H9 (cell line): ENCODE measurements around the gene COA8. TPM values are rescaled to one million over a fixed set of nuclear protein-coding genes. Genes with fewer than 3 reads are reported as not detected.

Source experiments
- DNase-seq: peaks from one replicate; pipeline ENCODE4 v3.0.0-alpha.2; 2017
- H2AFZ ChIP-seq: one replicate; pipeline ENCODE4 v1.6.1; 2013; ENCODE audit warnings: mild to moderate bottlenecking, low read length, control low read depth, moderate library complexity
- H2AK5ac ChIP-seq: 2 replicates; pipeline ENCODE4 v1.6.1; 2013; ENCODE audit warnings: low read length, control low read depth, mixed read lengths; ENCODE audit not compliant: insufficient read length
- H2BK120ac ChIP-seq: one replicate; pipeline ENCODE4 v1.6.1; 2013; ENCODE audit warnings: low read depth, mild to moderate bottlenecking, low read length, control low read depth, inconsistent platforms; ENCODE audit not compliant: poor library complexity, severe bottlenecking
- H2BK12ac ChIP-seq: 2 replicates; pipeline ENCODE4 v1.6.1; 2013; ENCODE audit warnings: low read length, control low read depth, mixed read lengths, low read depth; ENCODE audit not compliant: insufficient read length
- H2BK15ac ChIP-seq: 2 replicates; pipeline ENCODE4 v1.6.1; 2013; ENCODE audit warnings: low read depth, low read length, control low read depth
- H2BK20ac ChIP-seq: one replicate; pipeline ENCODE4 v1.6.1; 2013; ENCODE audit warnings: low read depth, mild to moderate bottlenecking, low read length, control low read depth, inconsistent platforms; ENCODE audit not compliant: poor library complexity, severe bottlenecking
- H2BK5ac ChIP-seq: 2 replicates; pipeline ENCODE4 v1.6.1; 2013; ENCODE audit warnings: low read length, control low read depth, mixed read lengths; ENCODE audit not compliant: insufficient read length
- H3K14ac ChIP-seq: 2 replicates; pipeline ENCODE4 v1.6.1; 2013; ENCODE audit warnings: low read length, control low read depth; ENCODE audit not compliant: insufficient read depth
- H3K18ac ChIP-seq: 2 replicates; pipeline ENCODE4 v1.6.1; 2013; ENCODE audit warnings: low read depth, mild to moderate bottlenecking, mixed read lengths, low read length, control low read depth; ENCODE audit not compliant: insufficient read length
- H3K23ac ChIP-seq: 2 replicates; pipeline ENCODE4 v1.6.1; 2013; ENCODE audit warnings: low read length, control low read depth, mixed read lengths, low read depth; ENCODE audit not compliant: insufficient read length
- H3K23me2 ChIP-seq: 2 replicates; pipeline ENCODE4 v1.6.1; 2013; ENCODE audit warnings: low read depth, mild to moderate bottlenecking, mixed read lengths, low read length, control low read depth; ENCODE audit not compliant: insufficient read length, poor library complexity, severe bottlenecking
- H3K27ac ChIP-seq: 2 replicates; pipeline ENCODE4 v1.5.1; 2013; ENCODE audit warnings: low read length, control low read depth, mixed read lengths, low read depth; ENCODE audit not compliant: insufficient read length
- H3K27me3 ChIP-seq: 2 replicates; pipeline ENCODE4 v1.6.1; 2013; ENCODE audit warnings: low read length, control low read depth, inconsistent platforms; ENCODE audit not compliant: insufficient read depth
- H3K4ac ChIP-seq: 2 replicates; pipeline ENCODE4 v1.6.1; 2013; ENCODE audit warnings: low read depth, mild to moderate bottlenecking, control low read depth, inconsistent platforms, low read length, moderate library complexity
- H3K4me1 ChIP-seq: 2 replicates; pipeline ENCODE4 v1.6.1; 2013; ENCODE audit warnings: low read length, control low read depth, inconsistent platforms; ENCODE audit not compliant: insufficient read depth
- H3K4me2 ChIP-seq: 2 replicates; pipeline ENCODE4 v1.6.1; 2013; ENCODE audit warnings: low read length, control low read depth, mixed read lengths; ENCODE audit not compliant: insufficient read length, insufficient read depth
- H3K56ac ChIP-seq: 2 replicates; pipeline ENCODE4 v1.6.1; 2013; ENCODE audit warnings: low read depth, mild to moderate bottlenecking, mixed read lengths, low read length, control low read depth; ENCODE audit not compliant: insufficient read length
- H3K79me1 ChIP-seq: 2 replicates; pipeline ENCODE4 v1.6.1; 2013; ENCODE audit warnings: low read depth, mild to moderate bottlenecking, moderate library complexity, low read length, control low read depth, inconsistent platforms; ENCODE audit not compliant: insufficient read depth, poor library complexity, severe bottlenecking
- H3K79me2 ChIP-seq: 2 replicates; pipeline ENCODE4 v1.6.1; 2013; ENCODE audit warnings: low read length, control low read depth, inconsistent platforms; ENCODE audit not compliant: insufficient read depth
- H3K9ac ChIP-seq: 2 replicates; pipeline ENCODE4 v1.6.1; 2013; ENCODE audit warnings: low read length, control low read depth, mixed read lengths; ENCODE audit not compliant: insufficient read length; ENCODE audit errors: extremely low read depth
- H3K9me3 ChIP-seq: one replicate; pipeline ENCODE4 v1.6.1; 2013; ENCODE audit warnings: low read depth, low read length, inconsistent platforms; ENCODE audit not compliant: control insufficient read depth
- H3T11ph ChIP-seq: one replicate; pipeline ENCODE4 v1.6.1; 2013; ENCODE audit warnings: mild to moderate bottlenecking, low read length, control low read depth, inconsistent platforms
- H4K20me1 ChIP-seq: one replicate; pipeline ENCODE4 v1.6.1; 2013; ENCODE audit not compliant: control insufficient read depth, insufficient read length, insufficient read depth
- H4K5ac ChIP-seq: 2 replicates; pipeline ENCODE4 v1.6.1; 2013; ENCODE audit warnings: low read depth, mild to moderate bottlenecking, mixed read lengths, low read length, control low read depth; ENCODE audit not compliant: insufficient read length
- H4K8ac ChIP-seq: replicated peaks from 2 replicates; pipeline ENCODE4 v1.6.1; 2013; ENCODE audit warnings: low read length, control low read depth, mixed read lengths, low read depth; ENCODE audit not compliant: insufficient read length
- H4K91ac ChIP-seq: 2 replicates; pipeline ENCODE4 v1.6.1; 2013; ENCODE audit warnings: low read depth, mild to moderate bottlenecking, moderate library complexity, mixed read lengths, low read length, control low read depth; ENCODE audit not compliant: insufficient read length
- H3K27ac Mint-ChIP-seq, 3 experiments: 2 replicates in 2 of 3; 3 replicates in 1 of 3; pipeline ENCODE4 v1.8.0; 2020 to 2021; ENCODE audit warnings: mixed read lengths in 3 of 3, mild to moderate bottlenecking in 1 of 3, moderate library complexity in 1 of 3
- H3K27me3 Mint-ChIP-seq: 2 replicates; pipeline ENCODE4 v1.8.0; 2021; ENCODE audit warnings: low read depth, mild to moderate bottlenecking, moderate library complexity, mixed read lengths
- H3K36me3 Mint-ChIP-seq, 3 experiments: 2 replicates in 2 of 3; 3 replicates in 1 of 3; pipeline ENCODE4 v1.8.0; 2020 to 2021; ENCODE audit warnings: low read depth in 3 of 3, mixed read lengths in 3 of 3; ENCODE audit not compliant: insufficient read depth in 1 of 3
- H3K4me1 Mint-ChIP-seq, 2 experiments: 2 replicates each; pipeline ENCODE4 v1.8.0; 2020; ENCODE audit warnings: mixed read lengths in 2 of 2
- H3K4me3 Mint-ChIP-seq, 2 experiments: 2 replicates in 1 of 2; 3 replicates in 1 of 2; pipeline ENCODE4 v1.8.0; 2020 to 2021; ENCODE audit warnings: mild to moderate bottlenecking in 2 of 2, mixed read lengths in 2 of 2, moderate library complexity in 1 of 2
- H3K9me3 Mint-ChIP-seq, 2 experiments: 2 replicates in 1 of 2; 3 replicates in 1 of 2; pipeline ENCODE4 v1.8.0; 2020; ENCODE audit warnings: mild to moderate bottlenecking in 2 of 2, mixed read lengths in 2 of 2, moderate library complexity in 1 of 2
- WGBS: extraction: QIAGEN DNeasy Blood & Tissue Kit; methylation state at CpG from one replicate; pipeline ENCODE4 v1.1.7; 2013; ENCODE audit warnings: missing lambda C conversion rate, low lambda C conversion rate, mixed read lengths; ENCODE audit not compliant: insufficient read length; ENCODE audit errors: extremely low coverage; 5-methylcytosine and 5-hydroxymethylcytosine counted together
- total RNA-seq: library from RNA; stranded (reverse); gene quantifications from 2 replicates; pipeline ENCODE4 v1.2.1, GENCODE V29; 2021
- TF ChIP-seq, protein P1 (sequence below): fragments of 200-600 bp; sonication (generic); conservative IDR thresholded peaks from 3 replicates; pipeline ENCODE4 v1.8.0; 2021; ENCODE audit warnings: antibody characterized with exemption, mild to moderate bottlenecking

The COA8 gene
- total RNA-seq, 1 experiment from 2014 or later: 45.5 TPM

DNA sequence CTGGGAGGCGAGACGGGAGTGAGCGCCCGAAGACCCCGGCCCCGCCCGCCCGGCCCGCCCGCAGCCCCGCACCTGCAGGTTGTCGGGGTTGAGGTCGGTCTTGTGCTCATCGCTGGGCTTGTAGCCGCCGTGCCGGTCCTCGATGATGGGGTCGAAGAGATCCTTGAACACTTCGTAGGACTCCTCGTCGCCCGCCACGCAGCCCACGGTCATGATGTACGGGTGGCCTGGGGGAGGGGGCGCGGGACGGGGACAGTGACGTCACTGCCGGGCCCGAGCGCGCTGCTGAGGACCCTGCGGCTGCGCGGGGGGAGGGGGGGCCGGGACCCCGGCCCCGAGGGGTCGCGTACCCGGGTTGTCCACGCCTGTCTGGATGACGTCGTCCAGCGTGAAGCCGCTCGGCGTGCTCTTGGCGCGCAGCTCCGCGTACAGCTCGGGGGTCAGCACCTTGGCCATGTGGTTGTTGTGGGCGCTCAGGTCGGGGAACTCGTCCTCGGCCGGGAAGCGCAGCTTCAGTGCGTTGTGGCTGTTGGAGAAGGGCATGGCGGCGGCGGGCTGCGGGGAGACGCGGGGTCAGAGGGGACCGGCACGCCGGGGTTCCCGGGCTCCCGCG, 40.7 kb upstream of the COA8 start:
- Histone ChIP-seq H2BK5ac (no peak overlapping the region), H3K79me2 (no peaks in the 10 kb centered on the region), H4K8ac (no peak overlapping the region), H3K9ac (peak overlapping the region; percentile 44), H3K18ac (peak overlapping the region; percentile 78), H3K27me3 (peaks cover 7% of the 10 kb centered on the region; the same call in 1 of the 2 replicates), H3K4me2 (peak overlapping the region; percentile 62), H3K14ac (peak overlapping the region; percentile 86), H4K91ac (no peak overlapping the region), H3K23ac (no peak overlapping the region), H2AK5ac (no peak overlapping the region), H2BK20ac (no peak overlapping the region), H4K5ac (no peak overlapping the region), H2AFZ (no peak overlapping the region), H3K23me2 (peaks cover 12% of the 10 kb centered on the region), H3K4ac (no peak overlapping the region), H2BK120ac (no peak overlapping the region), H3K4me1 (no peaks in the 10 kb centered on the region), H2BK15ac (no peak overlapping the region), H2BK12ac (no peak overlapping the region), H3K9me3 (no peaks in the 10 kb centered on the region), H3T11ph (no peak overlapping the region), H3K27ac (no peak overlapping the region), H4K20me1 (peaks cover 3% of the 10 kb centered on the region), H3K79me1 (no peaks in the 10 kb centered on the region), H3K56ac (no peak overlapping the region)
- TF ChIP-seq, protein P1, sequence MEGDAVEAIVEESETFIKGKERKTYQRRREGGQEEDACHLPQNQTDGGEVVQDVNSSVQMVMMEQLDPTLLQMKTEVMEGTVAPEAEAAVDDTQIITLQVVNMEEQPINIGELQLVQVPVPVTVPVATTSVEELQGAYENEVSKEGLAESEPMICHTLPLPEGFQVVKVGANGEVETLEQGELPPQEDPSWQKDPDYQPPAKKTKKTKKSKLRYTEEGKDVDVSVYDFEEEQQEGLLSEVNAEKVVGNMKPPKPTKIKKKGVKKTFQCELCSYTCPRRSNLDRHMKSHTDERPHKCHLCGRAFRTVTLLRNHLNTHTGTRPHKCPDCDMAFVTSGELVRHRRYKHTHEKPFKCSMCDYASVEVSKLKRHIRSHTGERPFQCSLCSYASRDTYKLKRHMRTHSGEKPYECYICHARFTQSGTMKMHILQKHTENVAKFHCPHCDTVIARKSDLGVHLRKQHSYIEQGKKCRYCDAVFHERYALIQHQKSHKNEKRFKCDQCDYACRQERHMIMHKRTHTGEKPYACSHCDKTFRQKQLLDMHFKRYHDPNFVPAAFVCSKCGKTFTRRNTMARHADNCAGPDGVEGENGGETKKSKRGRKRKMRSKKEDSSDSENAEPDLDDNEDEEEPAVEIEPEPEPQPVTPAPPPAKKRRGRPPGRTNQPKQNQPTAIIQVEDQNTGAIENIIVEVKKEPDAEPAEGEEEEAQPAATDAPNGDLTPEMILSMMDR: no peak
- Mint-ChIP-seq H3K36me3 (peaks cover 10 to 15% (median 13%) of the 10 kb centered on the region in 3 experiments), H3K4me1 (peaks cover 19 to 46% of the 10 kb centered on the region in 2 experiments), H3K27ac (no peak overlapping the region), H3K4me3 (peak overlapping the region; percentile 79 to 86), H3K27me3 (peaks cover 30% of the 10 kb centered on the region), H3K9me3 (peaks cover 4 to 5% of the 10 kb centered on the region in 2 experiments; a peak in 3 of 5 replicates)
- no peak for DNase-seq
- WGBS: no CpG with 5 or more reads among the region's 74 CpGs
